Stimulated activated effector memory CD8-positive, alpha-beta T cell treated with anti-CD3 and anti-CD28 coated beads, Interleukin-12 subunit alpha, Interleukin-12 subunit beta, amount 100 ng/mL, for 72 hours (primary cell): Measurements from ENCODE around the gene ABHD12.
"Not testable (repeated sequence)": the region's sequence is repeated elsewhere in the genome, so short reads cannot be mapped to it uniquely, and the experiment has no call there.

Experiments
- ATAC-seq: fragments of 150-1000 bp; cut with Tn5 transposase; 2 replicates; pipeline ENCODE4 v1.10.0; 2021
- DNase-seq, 2 donors: peaks; one replicate each; pipeline ENCODE4 v3.0.0; 2021 to 2022; ENCODE audit warnings: low spot score in 2 of 2
- H3K27ac Mint-ChIP-seq: one replicate; pipeline ENCODE4 v1.8.0; 2022; ENCODE audit warnings: mild to moderate bottlenecking, mixed read lengths
- H3K36me3 Mint-ChIP-seq: one replicate; pipeline ENCODE4 v1.8.0; 2022; ENCODE audit warnings: mild to moderate bottlenecking, mixed read lengths
- H3K4me1 Mint-ChIP-seq: one replicate; pipeline ENCODE4 v1.8.0; 2022; ENCODE audit warnings: mixed read lengths
- H3K4me3 Mint-ChIP-seq: one replicate; pipeline ENCODE4 v1.8.0; 2022; ENCODE audit warnings: mild to moderate bottlenecking, mixed read lengths
- H3K9me3 Mint-ChIP-seq: one replicate; pipeline ENCODE4 v1.8.0; 2022; ENCODE audit warnings: mixed read lengths

ABHD12 gene

GRCh38 chr20:25269833-25270170 lies 120.8 kb downstream of the ABHD12 start:
- H3K4me1 Mint-ChIP-seq: no peaks in the 10 kb centered on the region
- no peak overlapping the region for H3K27ac Mint-ChIP-seq
- no peaks in the 10 kb centered on the region for H3K9me3 Mint-ChIP-seq
- no peak overlapping the region for H3K4me3 Mint-ChIP-seq
- ATAC-seq (no peak), DNase-seq (no peak)
- peaks cover 39% of the 10 kb centered on the region for H3K36me3 Mint-ChIP-seq

GRCh38 chr20:25269057-25269832 lies 121.4 kb downstream of the ABHD12 start:
- Mint-ChIP-seq H3K27ac (peak overlapping the region; percentile 61), H3K4me3 (no peak overlapping the region), H3K9me3 (no peaks in the 10 kb centered on the region), H3K36me3 (peaks cover 39% of the 10 kb centered on the region), H3K4me1 (no peaks in the 10 kb centered on the region)
- ATAC-seq: no peak
- DNase-seq: no peak

GRCh38 chr20:25260770-25261437 lies 129.7 kb downstream of the ABHD12 start:
- DNase-seq, H3K4me1 Mint-ChIP-seq, ATAC-seq, H3K27ac Mint-ChIP-seq, H3K4me3 Mint-ChIP-seq, H3K36me3 Mint-ChIP-seq, H3K9me3 Mint-ChIP-seq: not testable (repeated sequence)

GRCh38 chr20:25259788-25260254 lies 130.8 kb downstream of the ABHD12 start:
- H3K4me1 Mint-ChIP-seq: no peaks in the 10 kb centered on the region
- H3K9me3 Mint-ChIP-seq: no peaks in the 10 kb centered on the region
- ATAC-seq: no peak
- no peak for DNase-seq
- peaks cover 11% of the 10 kb centered on the region for H3K36me3 Mint-ChIP-seq
- no peak overlapping the region for H3K4me3 Mint-ChIP-seq
- H3K27ac Mint-ChIP-seq: no peak overlapping the region

GRCh38 chr20:25259358-25259757 lies 131.3 kb downstream of the ABHD12 start:
- ATAC-seq (no peak), DNase-seq (no peak)
- Mint-ChIP-seq H3K27ac (peak overlapping the region; percentile 60), H3K36me3 (peaks cover 11% of the 10 kb centered on the region), H3K4me3 (no peak overlapping the region), H3K4me1 (no peaks in the 10 kb centered on the region), H3K9me3 (no peaks in the 10 kb centered on the region)

- DNase-seq (no peak), ATAC-seq (no peak)
- Mint-ChIP-seq H3K36me3 (peaks cover 11% of the 10 kb centered on the region), H3K9me3 (no peaks in the 10 kb centered on the region), H3K4me3 (no peak overlapping the region), H3K27ac (peak overlapping the region; percentile 60), H3K4me1 (no peaks in the 10 kb centered on the region)
Measured at GRCh38 chr20:25258828-25259227, 131.8 kb downstream of the ABHD12 start.

- peaks cover 11% of the 10 kb centered on the region for H3K36me3 Mint-ChIP-seq
- H3K27ac Mint-ChIP-seq: peak overlapping the region; percentile 60
- H3K4me3 Mint-ChIP-seq: no peak overlapping the region
Measured at GRCh38 chr20:25258476-25258805, 132.2 kb downstream of the ABHD12 start.

GRCh38 chr20:25257756-25258475 lies 132.7 kb downstream of the ABHD12 start:
- peak overlapping the region; percentile 60 for H3K27ac Mint-ChIP-seq
- peaks cover 2% of the 10 kb centered on the region for H3K4me1 Mint-ChIP-seq
- H3K9me3 Mint-ChIP-seq: no peaks in the 10 kb centered on the region
- peaks cover 11% of the 10 kb centered on the region for H3K36me3 Mint-ChIP-seq
- no peak for ATAC-seq
- no peak for DNase-seq
- no peak overlapping the region for H3K4me3 Mint-ChIP-seq

More at GRCh38 chr20:25258476-25258805, 132.2 kb downstream of the ABHD12 start:
- H3K4me1 Mint-ChIP-seq: no peaks in the 10 kb centered on the region
- H3K9me3 Mint-ChIP-seq: no peaks in the 10 kb centered on the region
- DNase-seq (no peak), ATAC-seq (no peak)

GRCh38 chr20:25257130-25257529 lies 133.5 kb downstream of the ABHD12 start:
- no peak for ATAC-seq
- H3K27ac Mint-ChIP-seq: no peak overlapping the region
- no peak overlapping the region for H3K4me3 Mint-ChIP-seq
- peaks cover 11% of the 10 kb centered on the region for H3K36me3 Mint-ChIP-seq
- DNase-seq: no peak
- H3K4me1 Mint-ChIP-seq: peaks cover 10% of the 10 kb centered on the region
- no peaks in the 10 kb centered on the region for H3K9me3 Mint-ChIP-seq

- Mint-ChIP-seq H3K4me3 (no peak overlapping the region), H3K4me1 (peaks cover 13% of the 10 kb centered on the region), H3K36me3 (peaks cover 11% of the 10 kb centered on the region), H3K9me3 (no peaks in the 10 kb centered on the region), H3K27ac (peak overlapping the region; percentile 23)
- no peak for DNase-seq
- no peak for ATAC-seq
Measured at GRCh38 chr20:25256226-25256859, 134.3 kb downstream of the ABHD12 start.

GRCh38 chr20:25254986-25255680 lies 135.5 kb downstream of the ABHD12 start:
- no peak for DNase-seq
- Mint-ChIP-seq H3K27ac (peak overlapping the region; percentile 23), H3K9me3 (no peaks in the 10 kb centered on the region), H3K4me3 (no peak overlapping the region), H3K36me3 (peaks cover 11% of the 10 kb centered on the region), H3K4me1 (peaks cover 20% of the 10 kb centered on the region)
- ATAC-seq: no peak

GRCh38 chr20:25254571-25254970 lies 136.1 kb downstream of the ABHD12 start:
- Mint-ChIP-seq H3K27ac (no peak overlapping the region), H3K9me3 (no peaks in the 10 kb centered on the region), H3K36me3 (peaks cover 7% of the 10 kb centered on the region), H3K4me3 (no peak overlapping the region), H3K4me1 (peaks cover 20% of the 10 kb centered on the region)
- no peak for DNase-seq
- ATAC-seq: no peak

GRCh38 chr20:25253606-25254275 lies 136.9 kb downstream of the ABHD12 start:
- Mint-ChIP-seq H3K9me3 (no peaks in the 10 kb centered on the region), H3K4me1 (peaks cover 28% of the 10 kb centered on the region), H3K4me3 (no peak overlapping the region), H3K36me3 (peaks cover 5% of the 10 kb centered on the region), H3K27ac (no peak overlapping the region)
- ATAC-seq (no peak), DNase-seq (no peak)

- no peak for ATAC-seq
- no peak overlapping the region for H3K4me3 Mint-ChIP-seq
Measured at GRCh38 chr20:25252686-25253421, 137.8 kb downstream of the ABHD12 start.

More at GRCh38 chr20:25252686-25253421, 137.8 kb downstream of the ABHD12 start:
- peaks cover 30% of the 10 kb centered on the region for H3K4me1 Mint-ChIP-seq
- DNase-seq: no peak
- peaks cover 5% of the 10 kb centered on the region for H3K36me3 Mint-ChIP-seq
- no peak overlapping the region for H3K27ac Mint-ChIP-seq
- no peaks in the 10 kb centered on the region for H3K9me3 Mint-ChIP-seq
